WTC11 (cell line): ENCODE data around the gene ARTN. TPM values are rescaled to one million over a fixed set of nuclear protein-coding genes. Genes with fewer than 3 reads are reported as not detected.

Experiments used
- ATAC-seq: fragments of 200-7000 bp; cut with Tn5 transposase; 2 replicates; pipeline ENCODE4 v1.10.0; 2021; ENCODE audit warnings: mild to moderate bottlenecking, moderate library complexity
- CTCF ChIA-PET: fragments of 300-600 bp; sonication (Branson Sonifier 250); formaldehyde crosslinking; loops from one replicate; lab custom pipeline; 2021; ENCODE audit warnings: antibody characterized with exemption; lab: Charles Lee
- POLR2A ChIA-PET: fragments of 350-600 bp; sonication (Branson Sonifier 250); formaldehyde crosslinking; loops from one replicate; lab custom pipeline; 2021; ENCODE audit warnings: antibody characterized with exemption; lab: Charles Lee
- DNase-seq: peaks from one replicate; pipeline ENCODE4 v3.0.0; 2021; ENCODE audit warnings: low spot score
- H3K27ac Mint-ChIP-seq: 2 replicates; pipeline ENCODE4 v1.8.0; 2021; ENCODE audit warnings: mixed read lengths
- H3K27me3 Mint-ChIP-seq: 2 replicates; pipeline ENCODE4 v1.8.0; 2021; ENCODE audit warnings: low read depth, mild to moderate bottlenecking, moderate library complexity, mixed read lengths
- H3K36me3 Mint-ChIP-seq: 2 replicates; pipeline ENCODE4 v1.8.0; 2021; ENCODE audit warnings: mixed read lengths
- H3K4me1 Mint-ChIP-seq: 2 replicates; pipeline ENCODE4 v1.8.0; 2022; ENCODE audit warnings: mixed read lengths
- H3K4me3 Mint-ChIP-seq: 2 replicates; pipeline ENCODE4 v1.8.0; 2021; ENCODE audit warnings: mild to moderate bottlenecking, moderate library complexity, mixed read lengths
- H3K9me3 Mint-ChIP-seq: 2 replicates; pipeline ENCODE4 v1.8.0; 2021; ENCODE audit warnings: mixed read lengths
- ESRRA ChIP-seq: sonication (generic); formaldehyde crosslinking; IDR thresholded peaks from 2 replicates; pipeline ENCODE4 v1.8.1; 2022; ENCODE audit warnings: mild to moderate bottlenecking, missing genetic modification reagents, borderline replicate concordance
- IRF2 ChIP-seq: sonication (generic); formaldehyde crosslinking; IDR thresholded peaks from 2 replicates; pipeline ENCODE4 v1.8.0; 2022; ENCODE audit warnings: low read depth, missing genetic modification reagents, borderline replicate concordance
- ZNF138 ChIP-seq: sonication (generic); formaldehyde crosslinking; conservative IDR thresholded peaks from 2 replicates; pipeline ENCODE4 v1.8.1; 2022; ENCODE audit warnings: mild to moderate bottlenecking, moderate library complexity, missing genetic modification reagents
- ZNF263 ChIP-seq: sonication (generic); formaldehyde crosslinking; IDR thresholded peaks from 2 replicates; pipeline ENCODE4 v1.8.1; 2022; ENCODE audit warnings: low read depth, mild to moderate bottlenecking, moderate library complexity, missing genetic modification reagents
- ZNF416 ChIP-seq: fragments of 250-450 bp; sonication (Bioruptor Pico); IDR thresholded peaks from 2 replicates; pipeline ENCODE4 v1.9.0; 2021; ENCODE audit warnings: mild to moderate bottlenecking, inconsistent platforms
- total RNA-seq: library from RNA; stranded (reverse); gene quantifications from 3 replicates; pipeline ENCODE4 v1.2.3, GENCODE V29; 2021
- TF ChIP-seq, protein P1 (sequence below): sonication (generic); formaldehyde crosslinking; IDR thresholded peaks from 2 replicates; pipeline ENCODE4 v1.8.1; 2023; ENCODE audit warnings: mild to moderate bottlenecking, missing genetic modification reagents
- TF ChIP-seq, protein P2 (sequence below): fragments of 200-600 bp; IDR thresholded peaks from 2 replicates; pipeline ENCODE4 v1.8.0; 2022; ENCODE audit warnings: antibody characterized with exemption
- TF ChIP-seq, protein P3 (sequence below): sonication (generic); formaldehyde crosslinking; IDR thresholded peaks from 2 replicates; pipeline ENCODE4 v1.8.0; 2022; ENCODE audit warnings: mild to moderate bottlenecking, missing genetic modification reagents
- TF ChIP-seq, protein P4 (sequence below): sonication (generic); formaldehyde crosslinking; IDR thresholded peaks from 2 replicates; pipeline ENCODE4 v1.8.1; 2023; ENCODE audit warnings: mild to moderate bottlenecking, missing genetic modification reagents

The ARTN gene
- total RNA-seq, 1 experiment from 2014 or later, result 28.5 TPM

DNA sequence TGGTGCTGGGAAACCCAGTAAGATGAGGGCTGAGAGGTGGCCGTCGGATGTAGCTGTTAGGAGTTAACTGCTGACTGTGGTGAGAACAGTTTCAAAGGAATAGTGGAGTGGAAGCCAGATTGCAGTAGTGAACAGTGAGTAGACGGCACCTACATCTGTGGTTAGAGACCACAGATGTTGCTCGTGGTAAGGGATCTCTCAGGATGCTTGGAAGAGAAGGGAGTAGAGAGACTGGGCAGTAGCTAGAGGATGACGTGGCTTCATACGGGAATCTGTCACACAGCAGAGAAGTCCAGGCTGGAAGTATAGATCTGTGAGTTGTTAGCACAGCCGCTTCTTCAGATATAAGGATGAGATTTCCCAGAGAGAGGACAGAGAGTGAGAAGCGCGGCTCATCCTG is 7.8 kb upstream of the ARTN start (continued):
- TF ChIP-seq ZNF138 (CRISPR knock-in tag), result no peak
- no peak for TF ChIP-seq ZNF416 (CRISPR knock-in tag)
- TF ChIP-seq, protein P1, sequence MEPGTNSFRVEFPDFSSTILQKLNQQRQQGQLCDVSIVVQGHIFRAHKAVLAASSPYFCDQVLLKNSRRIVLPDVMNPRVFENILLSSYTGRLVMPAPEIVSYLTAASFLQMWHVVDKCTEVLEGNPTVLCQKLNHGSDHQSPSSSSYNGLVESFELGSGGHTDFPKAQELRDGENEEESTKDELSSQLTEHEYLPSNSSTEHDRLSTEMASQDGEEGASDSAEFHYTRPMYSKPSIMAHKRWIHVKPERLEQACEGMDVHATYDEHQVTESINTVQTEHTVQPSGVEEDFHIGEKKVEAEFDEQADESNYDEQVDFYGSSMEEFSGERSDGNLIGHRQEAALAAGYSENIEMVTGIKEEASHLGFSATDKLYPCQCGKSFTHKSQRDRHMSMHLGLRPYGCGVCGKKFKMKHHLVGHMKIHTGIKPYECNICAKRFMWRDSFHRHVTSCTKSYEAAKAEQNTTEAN, result no peak
- TF ChIP-seq, all 79 proteins: peak for 0

DNA sequence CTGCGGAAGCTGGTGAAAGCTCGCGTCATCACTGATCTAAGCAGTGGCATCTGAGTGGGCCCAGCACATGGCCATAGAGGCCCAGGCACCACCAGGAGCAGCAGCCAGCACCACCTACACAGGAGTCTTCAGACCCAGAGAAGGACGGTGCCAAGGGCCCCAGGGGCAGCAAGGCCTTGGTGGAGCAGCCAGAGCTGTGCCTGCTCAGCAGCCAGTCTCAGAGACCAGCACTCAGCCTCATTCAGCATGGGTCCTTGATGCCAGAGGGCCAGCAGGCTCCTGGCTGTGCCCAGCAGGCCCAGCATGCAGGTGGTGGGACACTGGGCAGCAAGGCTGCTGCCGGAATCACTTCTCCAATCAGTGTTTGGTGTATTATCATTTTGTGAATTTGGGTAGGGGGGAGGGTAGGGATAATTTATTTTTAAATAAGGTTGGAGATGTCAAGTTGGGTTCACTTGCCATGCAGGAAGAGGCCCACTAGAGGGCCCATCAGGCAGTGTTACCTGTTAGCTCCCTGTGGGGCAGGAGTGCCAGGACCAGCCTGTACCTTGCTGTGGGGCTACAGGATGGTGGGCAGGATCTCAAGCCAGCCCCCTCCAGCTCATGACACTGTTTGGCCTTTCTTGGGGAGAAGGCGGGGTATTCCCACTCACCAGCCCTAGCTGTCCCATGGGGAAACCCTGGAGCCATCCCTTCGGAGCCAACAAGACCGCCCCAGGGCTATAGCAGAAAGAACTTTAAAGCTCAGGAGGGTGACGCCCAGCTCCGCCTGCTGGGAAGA is 3.2 kb upstream of the ARTN start:
- CTCF ChIA-PET, result interaction anchor here (0.5 to 11.9 kb wide), 54 partner anchors 9 to 645 kb away, joined by 3 to 992 read pairs (median 4); partner anchors contain the start of genes C1orf210, DPH2, IPO13 and PTPRF
- Mint-ChIP-seq H3K4me1 (peaks cover 29% of the 10 kb centered on the region), H3K4me3 (no peak overlapping the region), H3K27ac (no peak overlapping the region), H3K9me3 (no peaks in the 10 kb centered on the region), H3K27me3 (peaks cover 8% of the 10 kb centered on the region), H3K36me3 (0 out of 2 replicates have a peak, but pooled peaks cover 2% of the 10 kb centered on the region)
- POLR2A ChIA-PET, result interaction anchor here (0.8 to 1.4 kb wide), 3 partner anchors 16 to 165 kb away, joined by 3 to 7 read pairs (median 5); no protein-coding TSS in a partner anchor
- TF ChIP-seq ZNF263 (CRISPR knock-in tag), result no peak
- TF ChIP-seq, protein P2, sequence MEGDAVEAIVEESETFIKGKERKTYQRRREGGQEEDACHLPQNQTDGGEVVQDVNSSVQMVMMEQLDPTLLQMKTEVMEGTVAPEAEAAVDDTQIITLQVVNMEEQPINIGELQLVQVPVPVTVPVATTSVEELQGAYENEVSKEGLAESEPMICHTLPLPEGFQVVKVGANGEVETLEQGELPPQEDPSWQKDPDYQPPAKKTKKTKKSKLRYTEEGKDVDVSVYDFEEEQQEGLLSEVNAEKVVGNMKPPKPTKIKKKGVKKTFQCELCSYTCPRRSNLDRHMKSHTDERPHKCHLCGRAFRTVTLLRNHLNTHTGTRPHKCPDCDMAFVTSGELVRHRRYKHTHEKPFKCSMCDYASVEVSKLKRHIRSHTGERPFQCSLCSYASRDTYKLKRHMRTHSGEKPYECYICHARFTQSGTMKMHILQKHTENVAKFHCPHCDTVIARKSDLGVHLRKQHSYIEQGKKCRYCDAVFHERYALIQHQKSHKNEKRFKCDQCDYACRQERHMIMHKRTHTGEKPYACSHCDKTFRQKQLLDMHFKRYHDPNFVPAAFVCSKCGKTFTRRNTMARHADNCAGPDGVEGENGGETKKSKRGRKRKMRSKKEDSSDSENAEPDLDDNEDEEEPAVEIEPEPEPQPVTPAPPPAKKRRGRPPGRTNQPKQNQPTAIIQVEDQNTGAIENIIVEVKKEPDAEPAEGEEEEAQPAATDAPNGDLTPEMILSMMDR, result peak; percentile 44
- peak; percentile 13 for ATAC-seq
- DNase-seq, result peak; percentile 67

DNA sequence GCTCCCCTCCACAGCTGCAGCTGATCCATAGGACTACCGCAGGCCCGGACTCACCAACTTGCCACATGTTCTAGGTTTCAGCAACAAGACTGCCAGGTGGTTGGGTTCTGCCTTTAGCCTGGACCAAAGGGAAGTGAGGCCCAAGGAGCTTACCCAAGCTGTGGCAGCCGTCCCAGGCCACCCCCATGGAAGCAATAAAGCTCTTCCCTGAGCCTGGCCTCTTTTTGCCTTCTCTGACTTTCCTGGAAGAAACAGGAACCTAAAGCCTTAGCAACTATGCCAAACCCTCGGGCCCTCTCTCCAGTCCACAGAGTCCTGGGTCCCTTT is 2.7 kb upstream of the ARTN start:
- ChIA-PET POLR2A (interaction anchor here (0.8 to 1.4 kb wide), 3 partner anchors 15 to 165 kb away, joined by 3 to 7 read pairs (median 5); no protein-coding TSS in a partner anchor), CTCF (interaction anchor here (0.6 to 11.9 kb wide), 49 partner anchors 9 to 645 kb away, joined by 3 to 992 read pairs (median 4); partner anchors contain the start of genes C1orf210, DPH2, IPO13 and PTPRF)
- ATAC-seq (no peak), DNase-seq (no peak)
- peaks cover 8% of the 10 kb centered on the region for H3K27me3 Mint-ChIP-seq
- TF ChIP-seq, protein P3, sequence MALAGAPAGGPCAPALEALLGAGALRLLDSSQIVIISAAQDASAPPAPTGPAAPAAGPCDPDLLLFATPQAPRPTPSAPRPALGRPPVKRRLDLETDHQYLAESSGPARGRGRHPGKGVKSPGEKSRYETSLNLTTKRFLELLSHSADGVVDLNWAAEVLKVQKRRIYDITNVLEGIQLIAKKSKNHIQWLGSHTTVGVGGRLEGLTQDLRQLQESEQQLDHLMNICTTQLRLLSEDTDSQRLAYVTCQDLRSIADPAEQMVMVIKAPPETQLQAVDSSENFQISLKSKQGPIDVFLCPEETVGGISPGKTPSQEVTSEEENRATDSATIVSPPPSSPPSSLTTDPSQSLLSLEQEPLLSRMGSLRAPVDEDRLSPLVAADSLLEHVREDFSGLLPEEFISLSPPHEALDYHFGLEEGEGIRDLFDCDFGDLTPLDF (CRISPR knock-in tag), result no peak
- TF ChIP-seq ESRRA (CRISPR knock-in tag) (no peak), IRF2 (no peak)
- TF ChIP-seq, protein P4, sequence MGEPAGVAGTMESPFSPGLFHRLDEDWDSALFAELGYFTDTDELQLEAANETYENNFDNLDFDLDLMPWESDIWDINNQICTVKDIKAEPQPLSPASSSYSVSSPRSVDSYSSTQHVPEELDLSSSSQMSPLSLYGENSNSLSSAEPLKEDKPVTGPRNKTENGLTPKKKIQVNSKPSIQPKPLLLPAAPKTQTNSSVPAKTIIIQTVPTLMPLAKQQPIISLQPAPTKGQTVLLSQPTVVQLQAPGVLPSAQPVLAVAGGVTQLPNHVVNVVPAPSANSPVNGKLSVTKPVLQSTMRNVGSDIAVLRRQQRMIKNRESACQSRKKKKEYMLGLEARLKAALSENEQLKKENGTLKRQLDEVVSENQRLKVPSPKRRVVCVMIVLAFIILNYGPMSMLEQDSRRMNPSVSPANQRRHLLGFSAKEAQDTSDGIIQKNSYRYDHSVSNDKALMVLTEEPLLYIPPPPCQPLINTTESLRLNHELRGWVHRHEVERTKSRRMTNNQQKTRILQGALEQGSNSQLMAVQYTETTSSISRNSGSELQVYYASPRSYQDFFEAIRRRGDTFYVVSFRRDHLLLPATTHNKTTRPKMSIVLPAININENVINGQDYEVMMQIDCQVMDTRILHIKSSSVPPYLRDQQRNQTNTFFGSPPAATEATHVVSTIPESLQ, result no peak
- TF ChIP-seq, protein P2, result 0 out of 2 replicates have a peak, but pooled peaks have one; percentile 0
- H3K36me3 Mint-ChIP-seq, result 0 out of 2 replicates have a peak, but pooled peaks cover 2% of the 10 kb centered on the region
- no peak overlapping the region for H3K27ac Mint-ChIP-seq
- H3K4me1 Mint-ChIP-seq, result peaks cover 33% of the 10 kb centered on the region
- no peaks in the 10 kb centered on the region for H3K9me3 Mint-ChIP-seq
- no peak overlapping the region for H3K4me3 Mint-ChIP-seq
